SU-DHL-6 (cell line): Measurements from ENCODE around the gene GNAS.

Source experiments
- CTCF ChIP-seq: fragments of 200-600 bp; sonication (generic); IDR thresholded peaks from one replicate; pipeline ENCODE4 v1.5.1; 2017; ENCODE audit warnings: antibody characterized with exemption, mild to moderate bottlenecking, low read length, moderate library complexity; ENCODE audit not compliant: insufficient read depth, poor library complexity, severe bottlenecking
- EZH2phosphoT487 ChIP-seq: fragments of 200-600 bp; sonication (generic), shearing (Covaris generic); conservative IDR thresholded peaks from 2 replicates; pipeline ENCODE4 v1.6.1; 2018; ENCODE audit warnings: mild to moderate bottlenecking, antibody characterized with exemption, low read length, moderate library complexity, mixed read lengths

GRCh38 chr20:58891718-58892140 lies 39.2 kb downstream of the GNAS start:
- TF ChIP-seq CTCF = no peak
- TF ChIP-seq EZH2phosphoT487 = no peak
